SK-N-SH treated with all-trans-retinoic acid at 6 μM for 48 hours (cell line): ENCODE data around the gene MDGA2.

ENCODE experiments used
- ARNTL ChIP-seq: fragments of 450-650 bp; formaldehyde crosslinking; IDR thresholded peaks from 2 replicates; pipeline ENCODE4 v1.5.0; 2020; ENCODE audit warnings: low read depth, mild to moderate bottlenecking, moderate library complexity, borderline replicate concordance
- CREB5 ChIP-seq: fragments of 250-450 bp; sonication (Bioruptor Pico); IDR thresholded peaks from 2 replicates; pipeline ENCODE4 v1.5.1; 2020; ENCODE audit warnings: low read depth, mild to moderate bottlenecking, moderate library complexity
- CSRNP3 ChIP-seq: fragments of 250-450 bp; sonication (Bioruptor Pico); IDR thresholded peaks from 2 replicates; pipeline ENCODE4 v1.5.1; 2021; ENCODE audit warnings: mild to moderate bottlenecking, moderate library complexity
- POU6F1 ChIP-seq: fragments of 250-450 bp; sonication (Bioruptor Pico); IDR thresholded peaks from 2 replicates; pipeline ENCODE4 v1.8.0; 2021; ENCODE audit warnings: low read depth, mild to moderate bottlenecking, moderate library complexity, borderline replicate concordance
- PPARA ChIP-seq: fragments of 250-450 bp; sonication (Bioruptor Pico); IDR thresholded peaks from 2 replicates; pipeline ENCODE4 v1.5.0; 2020; ENCODE audit warnings: mild to moderate bottlenecking, borderline replicate concordance
- RARB ChIP-seq: fragments of 250-450 bp; sonication (Bioruptor Pico); IDR thresholded peaks from 2 replicates; pipeline ENCODE4 v1.8.0; 2021; ENCODE audit warnings: mild to moderate bottlenecking, moderate library complexity
- TSHZ2 ChIP-seq: fragments of 250-450 bp; sonication (Bioruptor Pico); IDR thresholded peaks from 2 replicates; pipeline ENCODE4 v1.5.0; 2020; ENCODE audit warnings: mild to moderate bottlenecking, moderate library complexity
- ZC3H10 ChIP-seq: fragments of 250-450 bp; sonication (Bioruptor Pico); IDR thresholded peaks from 2 replicates; pipeline ENCODE4 v1.5.1; 2021; ENCODE audit warnings: mild to moderate bottlenecking, moderate library complexity
- ZFP3 ChIP-seq: fragments of 250-450 bp; sonication (Bioruptor Pico); IDR thresholded peaks from 2 replicates; pipeline ENCODE4 v1.5.0; 2020; ENCODE audit warnings: mild to moderate bottlenecking, moderate library complexity
- ZFP30 ChIP-seq: fragments of 450-650 bp; formaldehyde crosslinking; IDR thresholded peaks from 2 replicates; pipeline ENCODE4 v1.5.0; 2022; ENCODE audit warnings: mild to moderate bottlenecking, moderate library complexity
- ZNF565 ChIP-seq: fragments of 450-650 bp; formaldehyde crosslinking; conservative IDR thresholded peaks from 2 replicates; pipeline ENCODE4 v1.5.0; 2020; ENCODE audit warnings: low read depth, mild to moderate bottlenecking, moderate library complexity
- ZNF70 ChIP-seq: fragments of 450-650 bp; formaldehyde crosslinking; IDR thresholded peaks from 2 replicates; pipeline ENCODE4 v1.5.0; 2020; ENCODE audit warnings: mild to moderate bottlenecking, moderate library complexity

- no peak for TF ChIP-seq ZFP3 (CRISPR knock-in tag)
- no peak for TF ChIP-seq ZNF565 (CRISPR knock-in tag)
- TF ChIP-seq ZC3H10 (CRISPR knock-in tag), result no peak
- TF ChIP-seq CREB5 (CRISPR knock-in tag), result no peak
- no peak for TF ChIP-seq ZNF70
- no peak for TF ChIP-seq ARNTL (CRISPR knock-in tag)
- no peak for TF ChIP-seq PPARA (CRISPR knock-in tag)
- TF ChIP-seq RARB (CRISPR knock-in tag), result no peak
- TF ChIP-seq POU6F1, result no peak
- no peak for TF ChIP-seq ZFP30 (CRISPR knock-in tag)
- TF ChIP-seq CSRNP3, result no peak
- TF ChIP-seq TSHZ2 (CRISPR knock-in tag), result no peak
These were observed 404.7 kb downstream of the MDGA2 start for GRCh38 chr14:47270715-47271114.
